ENCODE results near the gene CEP78.
"Not testable (repeated sequence)": the region's sequence is repeated elsewhere in the genome, so short reads cannot be mapped to it uniquely, and the experiment has no call there.

Gene CEP78

GRCh38 chr9:78213712-78214111 is 22.2 kb upstream of the CEP78 start:
- peak; percentile 10 for DNase-seq (ENCODE audit: low read depth)
- TF ChIP-seq, protein P1, sequence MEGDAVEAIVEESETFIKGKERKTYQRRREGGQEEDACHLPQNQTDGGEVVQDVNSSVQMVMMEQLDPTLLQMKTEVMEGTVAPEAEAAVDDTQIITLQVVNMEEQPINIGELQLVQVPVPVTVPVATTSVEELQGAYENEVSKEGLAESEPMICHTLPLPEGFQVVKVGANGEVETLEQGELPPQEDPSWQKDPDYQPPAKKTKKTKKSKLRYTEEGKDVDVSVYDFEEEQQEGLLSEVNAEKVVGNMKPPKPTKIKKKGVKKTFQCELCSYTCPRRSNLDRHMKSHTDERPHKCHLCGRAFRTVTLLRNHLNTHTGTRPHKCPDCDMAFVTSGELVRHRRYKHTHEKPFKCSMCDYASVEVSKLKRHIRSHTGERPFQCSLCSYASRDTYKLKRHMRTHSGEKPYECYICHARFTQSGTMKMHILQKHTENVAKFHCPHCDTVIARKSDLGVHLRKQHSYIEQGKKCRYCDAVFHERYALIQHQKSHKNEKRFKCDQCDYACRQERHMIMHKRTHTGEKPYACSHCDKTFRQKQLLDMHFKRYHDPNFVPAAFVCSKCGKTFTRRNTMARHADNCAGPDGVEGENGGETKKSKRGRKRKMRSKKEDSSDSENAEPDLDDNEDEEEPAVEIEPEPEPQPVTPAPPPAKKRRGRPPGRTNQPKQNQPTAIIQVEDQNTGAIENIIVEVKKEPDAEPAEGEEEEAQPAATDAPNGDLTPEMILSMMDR (conservative IDR thresholded peaks at IDR 0.05; ENCODE audit: control insufficient read depth, insufficient read depth, low read depth, low read length), result peak; percentile 17
- H3K4me3 ChIP-seq (ENCODE audit: control insufficient read depth, low read depth, low read length), result no peak overlapping the region

DNA sequence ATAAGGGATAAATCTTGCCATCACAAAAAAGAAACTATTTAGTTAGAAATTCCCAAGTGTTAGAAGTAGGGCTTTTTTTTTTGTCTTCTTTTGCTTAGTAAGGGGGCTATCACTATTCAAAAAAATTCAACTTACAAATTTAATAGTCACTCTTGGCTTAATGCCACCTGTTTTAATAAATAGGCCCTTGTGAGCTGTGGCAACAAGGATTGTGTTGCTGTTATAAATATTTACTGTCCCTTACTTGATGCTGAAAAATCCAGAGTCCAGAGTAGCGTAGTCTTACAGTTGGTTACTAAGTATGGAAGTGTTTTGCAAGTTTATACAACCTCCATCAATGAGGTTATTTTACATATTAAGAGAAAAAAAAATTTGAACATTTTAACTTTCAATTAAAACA is 21.4 kb upstream of the CEP78 start:
- no peak overlapping the region for H3K4me3 ChIP-seq (ENCODE audit: control insufficient read depth, low read depth, low read length)
- DNase-seq (ENCODE audit: low read depth), result no peak
- TF ChIP-seq, protein P1 (conservative IDR thresholded peaks at IDR 0.05; ENCODE audit: control insufficient read depth, insufficient read depth, low read depth, low read length), result no peak

DNA sequence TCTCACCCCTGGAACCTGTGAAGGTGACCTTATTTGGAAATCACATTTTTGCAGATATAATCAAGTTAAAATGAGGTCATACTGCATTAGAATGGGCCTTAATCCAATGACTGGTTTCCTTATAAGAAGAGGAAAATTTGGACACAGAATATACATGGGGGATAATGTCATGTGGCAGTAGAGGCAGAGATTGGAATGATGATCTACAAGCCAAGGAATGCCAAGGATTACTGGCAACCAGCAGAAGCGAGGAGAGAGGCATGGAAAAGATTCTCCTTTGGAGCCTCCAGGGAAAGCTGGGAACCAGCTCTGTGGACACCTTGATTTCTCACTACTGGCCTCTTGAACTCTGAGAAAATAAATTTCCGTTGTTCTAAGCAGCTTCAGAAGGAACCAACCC is 20.2 kb upstream of the CEP78 start:
- DNase-seq (ENCODE audit: low read depth), result no peak
- TF ChIP-seq, protein P1 (conservative IDR thresholded peaks at IDR 0.05; ENCODE audit: control insufficient read depth, insufficient read depth, low read depth, low read length), result no peak
- H3K4me3 ChIP-seq (ENCODE audit: control insufficient read depth, low read depth, low read length), result no peak overlapping the region

DNA sequence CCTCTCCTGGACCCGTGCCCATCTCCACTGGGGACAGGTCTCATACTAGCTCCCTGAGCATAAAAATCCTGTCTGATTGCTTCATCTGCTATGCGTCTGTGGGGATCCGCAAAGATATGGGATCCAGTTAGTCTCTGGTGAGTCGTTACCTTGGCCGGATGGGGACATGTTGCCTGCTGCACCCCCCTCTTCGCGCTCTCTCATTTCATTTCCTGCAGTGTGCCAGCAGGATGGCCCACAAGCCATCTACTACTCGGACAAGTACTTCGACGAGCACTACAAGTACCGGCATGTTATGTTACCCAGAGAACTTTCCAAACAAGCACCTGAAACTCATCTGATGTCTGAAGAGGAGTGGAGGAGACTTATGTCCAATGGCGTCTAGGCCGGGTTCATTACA is 17.0 kb upstream of the CEP78 start:
- DNase-seq (ENCODE audit: low read depth), result no peak
- TF ChIP-seq, protein P1 (conservative IDR thresholded peaks at IDR 0.05; ENCODE audit: control insufficient read depth, insufficient read depth, low read depth, low read length), result no peak
- H3K4me3 ChIP-seq (ENCODE audit: control insufficient read depth, low read depth, low read length), result no peak overlapping the region

DNA sequence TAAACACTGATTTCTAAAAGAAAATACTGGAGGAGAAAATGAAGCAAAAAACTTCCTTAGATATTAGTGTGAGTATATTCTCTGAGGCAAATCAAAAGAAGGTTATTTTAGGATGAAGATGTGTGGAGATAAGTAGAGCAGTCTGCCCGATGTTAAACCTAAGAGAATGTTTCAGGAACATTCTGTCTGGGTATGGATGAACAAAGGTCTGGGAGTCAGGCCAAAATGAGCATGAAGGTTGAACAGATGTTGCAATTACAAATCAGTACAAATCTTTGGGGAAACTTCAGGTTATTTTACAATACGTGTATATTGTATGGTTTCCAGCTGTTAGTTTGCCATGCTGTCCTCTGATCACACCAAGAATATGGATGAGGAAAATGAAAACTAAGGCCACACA is 14.4 kb upstream of the CEP78 start:
- TF ChIP-seq, protein P1 (conservative IDR thresholded peaks at IDR 0.05; ENCODE audit: control insufficient read depth, insufficient read depth, low read depth, low read length), result no peak
- DNase-seq (ENCODE audit: low read depth), result peak; percentile 58
- no peak overlapping the region for H3K4me3 ChIP-seq (ENCODE audit: control insufficient read depth, low read depth, low read length)

DNA sequence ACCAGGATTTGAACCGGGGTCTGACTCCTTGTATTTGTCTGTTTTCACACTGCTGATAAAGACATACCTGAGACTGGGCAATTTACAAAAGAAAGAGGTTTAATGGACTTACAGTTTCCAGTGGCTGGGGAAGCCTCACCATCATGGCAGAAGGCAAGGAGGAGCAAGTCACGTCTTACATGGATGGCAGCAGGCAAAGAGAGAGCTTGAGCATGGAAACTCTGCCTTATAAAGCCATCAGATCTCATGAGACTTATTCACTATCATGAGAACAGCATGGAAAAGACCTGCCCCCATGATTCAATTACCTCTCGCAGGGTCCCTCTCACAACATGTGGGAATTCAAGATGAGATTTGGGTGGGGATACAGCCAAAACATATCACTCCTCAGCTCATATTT is 14.0 kb upstream of the CEP78 start:
- H3K4me3 ChIP-seq (ENCODE audit: control insufficient read depth, low read depth, low read length); DNase-seq (ENCODE audit: low read depth): not testable (repeated sequence)

DNA sequence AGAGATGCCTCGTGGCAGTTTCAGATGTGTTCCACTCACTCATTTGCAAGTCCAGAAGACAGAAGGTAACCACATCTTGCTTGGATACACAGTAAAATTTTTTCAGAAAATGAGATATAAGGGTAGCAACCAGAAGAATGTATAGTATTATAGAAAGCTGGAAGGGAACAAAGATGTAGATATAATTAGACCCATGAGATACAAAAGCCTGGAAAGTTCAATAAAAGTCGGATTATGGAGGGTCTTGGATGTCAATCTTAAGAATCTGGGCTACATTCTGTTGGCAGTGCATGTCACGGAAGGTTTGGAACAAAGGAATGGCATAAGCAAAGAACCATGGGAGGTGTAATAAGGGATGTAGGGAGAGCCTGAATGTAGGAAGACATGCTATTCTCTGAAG is 5.1 kb upstream of the CEP78 start:
- H3K4me3 ChIP-seq (ENCODE audit: control insufficient read depth, low read depth, low read length), result no peak overlapping the region
- no peak for DNase-seq (ENCODE audit: low read depth)
- TF ChIP-seq, protein P1 (conservative IDR thresholded peaks at IDR 0.05; ENCODE audit: control insufficient read depth, insufficient read depth, low read depth, low read length), result no peak

DNA sequence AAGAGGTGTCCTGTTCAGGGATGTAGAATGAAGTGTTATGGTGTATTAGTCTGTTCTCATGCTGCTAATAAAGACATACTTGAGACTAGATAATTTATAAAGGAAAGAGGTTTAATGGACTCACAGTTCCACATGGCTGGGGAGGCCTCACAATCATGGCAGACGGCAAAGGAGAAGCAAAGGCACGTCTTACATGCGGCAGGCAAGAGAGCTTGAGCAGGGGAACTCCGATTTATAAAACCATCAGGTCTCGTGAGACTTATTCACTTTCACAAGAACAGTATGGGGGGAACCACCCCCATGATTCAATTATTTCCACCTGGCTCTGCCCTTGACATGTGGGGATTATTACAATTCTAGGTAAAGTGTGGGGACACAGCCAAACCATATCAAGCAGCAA is 3.4 kb upstream of the CEP78 start:
- DNase-seq (ENCODE audit: low read depth); H3K4me3 ChIP-seq (ENCODE audit: control insufficient read depth, low read depth, low read length): not testable (repeated sequence)

Data from fibroblast of mammary gland (primary cell).